ENCODE measurements around the gene SNX21. TPM values are rescaled to one million over a fixed set of nuclear protein-coding genes. Genes with fewer than 3 reads are reported as not detected.

Gene SNX21
- total and polyA plus RNA-seq, 9 of the 15 experiments (the other 6 are each of a cell fraction or from before 2014, with no cell fraction given), result 0.10 to 1.2 (median 0.42) TPM

DNA sequence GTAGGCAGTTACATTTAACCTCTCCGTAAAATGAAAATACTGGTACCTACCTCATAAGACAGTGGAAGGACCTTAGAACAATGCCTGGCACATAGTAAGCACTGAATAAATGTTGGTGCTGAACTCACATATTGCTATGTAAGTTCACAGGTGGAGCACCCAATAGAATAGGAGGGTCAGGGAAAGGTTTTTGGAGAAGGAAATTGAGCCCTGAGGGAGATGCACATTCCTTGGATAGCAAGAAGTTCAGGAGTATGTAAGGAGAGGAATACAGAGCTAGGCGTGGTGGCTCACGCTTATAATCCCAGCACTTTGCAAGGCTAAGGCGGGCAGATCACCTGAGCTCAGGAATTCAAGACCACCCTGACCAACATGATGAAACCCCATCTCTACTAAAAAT, 14.1 kb upstream of the SNX21 start:
- Histone ChIP-seq H3K4me2 (ENCODE audit: insufficient read depth, low read length) (no peak overlapping the region), H3K79me2 (ENCODE audit: control insufficient read depth, insufficient read depth, low read length) (no peaks in the 10 kb centered on the region), H3K4me3 (no peak overlapping the region), H3K9me3 (replicated peaks; ENCODE audit: control insufficient read depth, insufficient read depth, low read depth, low read length) (no peaks in the 10 kb centered on the region), H3K27ac (ENCODE audit: extremely low read depth, low read depth, low read length) (no peak overlapping the region), H2AFZ (ENCODE audit: low read depth, low read length) (no peak overlapping the region), H3K9ac (ENCODE audit: insufficient read depth in 1 of 2, low read depth in 2 of 2, low read length in 2 of 2) (no peak overlapping the region), H3K9me1 (ENCODE audit: control insufficient read depth, insufficient read depth, low read length) (no peaks in the 10 kb centered on the region), H3K36me3 (ENCODE audit: control insufficient read depth, insufficient read depth, low read length) (no peaks in the 10 kb centered on the region), H3K4me1 (replicated peaks in 1 of 2; ENCODE audit: control insufficient read depth in 2 of 2, insufficient read depth in 2 of 2, low read length in 2 of 2) (peaks cover 0 to 31% of the 10 kb centered on the region in 2 experiments; a peak in 3 of 5 replicates), H3K27me3 (ENCODE audit: control insufficient read depth in 2 of 2, insufficient read depth in 2 of 2, low read length in 2 of 2) (peaks cover 0 to 4% of the 10 kb centered on the region in 2 experiments; a peak in 1 of 5 replicates), H4K20me1 (replicated peaks; ENCODE audit: control insufficient read depth, insufficient read depth, low read length) (no peaks in the 10 kb centered on the region)
- ChIA-PET POLR2A (interaction anchor here (0.8 kb wide), 1 partner anchor 19 kb away, joined by 3 read pairs; no protein-coding TSS in a partner anchor), CTCF (ENCODE audit: low intra/inter-chr PET ratio) (no interaction called here)
- 65% methylated on average over 4 of the region's 4 CpGs for WGBS (ENCODE audit: insufficient coverage, low coverage, missing lambda C conversion rate)
- no peak for FAIRE-seq
- DNase-seq (ENCODE audit: extremely low read depth in 1 of 4, low spot score in 3 of 4), result no peak
- ATAC-seq, result no peak
- BruUV-seq (replicated peaks), result no TSS peak
- intact Hi-C loops (cut with micrococcal nuclease), result no loop called here
- in situ Hi-C loops (cut with MboI), result no loop called here
- no peak for TF ChIP-seq ZNF668 (CRISPR knock-in tag; IDR thresholded peaks at IDR 0.05)
- TF ChIP-seq HDGF (IDR thresholded peaks at IDR 0.05), result no peak
- no peak for TF ChIP-seq COPS2 (conservative IDR thresholded peaks at IDR 0.05)
- TF ChIP-seq ZNF324 (CRISPR knock-in tag; IDR thresholded peaks at IDR 0.05), result no peak
- TF ChIP-seq ARID2 (IDR thresholded peaks at IDR 0.05), result no peak
- no peak for TF ChIP-seq HDAC3 (IDR thresholded peaks at IDR 0.05; ENCODE audit: borderline replicate concordance, partially characterized antibody)
- TF ChIP-seq HOXB6 (CRISPR knock-in tag; IDR thresholded peaks at IDR 0.05; ENCODE audit: borderline replicate concordance), result no peak
- TF ChIP-seq ETV5 (CRISPR knock-in tag; IDR thresholded peaks at IDR 0.05; ENCODE audit: low read depth), result no peak
- TF ChIP-seq, protein P1, sequence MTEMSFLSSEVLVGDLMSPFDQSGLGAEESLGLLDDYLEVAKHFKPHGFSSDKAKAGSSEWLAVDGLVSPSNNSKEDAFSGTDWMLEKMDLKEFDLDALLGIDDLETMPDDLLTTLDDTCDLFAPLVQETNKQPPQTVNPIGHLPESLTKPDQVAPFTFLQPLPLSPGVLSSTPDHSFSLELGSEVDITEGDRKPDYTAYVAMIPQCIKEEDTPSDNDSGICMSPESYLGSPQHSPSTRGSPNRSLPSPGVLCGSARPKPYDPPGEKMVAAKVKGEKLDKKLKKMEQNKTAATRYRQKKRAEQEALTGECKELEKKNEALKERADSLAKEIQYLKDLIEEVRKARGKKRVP (CRISPR knock-in tag; IDR thresholded peaks at IDR 0.05), result no peak
- no peak for TF ChIP-seq E2F5 (CRISPR knock-in tag; IDR thresholded peaks at IDR 0.05)
